ENCODE data around the gene ADAM12.
A peak's percentile ranks its signal among the peaks of the same experiment; 100 is the strongest.

Gene ADAM12

GRCh38 chr10:126230587-126230986 lies 157.7 kb downstream of the ADAM12 start:
- no peak overlapping the region for H3K4me3 ChIP-seq (ENCODE audit: low read depth, low read length)
- ChIA-PET POLR2A (no interaction called here), CTCF (no interaction called here)
- H3K27ac ChIP-seq (ENCODE audit: extremely low read depth, low read depth, low read length): no peak overlapping the region
- no peaks in the 10 kb centered on the region for H3K9me3 ChIP-seq (ENCODE audit: control insufficient read depth, insufficient read depth, low read depth, low read length)
- TF ChIP-seq ATF2 (tag by site-specific recombination; IDR thresholded peaks at IDR 0.05; ENCODE audit: low read depth): peak; percentile 26; the same call in 1 of the 2 replicates
- no peak for TF ChIP-seq ZFP41 (tag by site-specific recombination; IDR thresholded peaks at IDR 0.05; ENCODE audit: borderline replicate concordance)
- no peaks in the 10 kb centered on the region for H3K36me3 ChIP-seq (ENCODE audit: control insufficient read depth in 2 of 2, insufficient read depth in 1 of 2, low read length in 2 of 2)
- peaks cover 15% of the 10 kb centered on the region for H3K4me1 ChIP-seq (ENCODE audit: control insufficient read depth, insufficient read depth, low read length)

GRCh38 chr10:126229686-126230085 lies 158.6 kb downstream of the ADAM12 start:
- no peak overlapping the region for H3K4me3 ChIP-seq (ENCODE audit: low read depth, low read length)
- H3K36me3 ChIP-seq (ENCODE audit: control insufficient read depth in 2 of 2, insufficient read depth in 1 of 2, low read length in 2 of 2): no peaks in the 10 kb centered on the region
- TF ChIP-seq SCRT1 (tag by site-specific recombination; IDR thresholded peaks at IDR 0.05; ENCODE audit: borderline replicate concordance) (no peak), ZNF138 (tag by site-specific recombination; IDR thresholded peaks at IDR 0.05; ENCODE audit: borderline replicate concordance) (no peak), ATF2 (tag by site-specific recombination; IDR thresholded peaks at IDR 0.05; ENCODE audit: low read depth) (no peak), HOXD13 (CRISPR knock-in tag; IDR thresholded peaks at IDR 0.05; ENCODE audit: borderline replicate concordance) (no peak), ZNF26 (tag by site-specific recombination; IDR thresholded peaks at IDR 0.05) (no peak), ZNF423 (tag by site-specific recombination; IDR thresholded peaks at IDR 0.05) (no peak), KLF9 (tag by site-specific recombination; IDR thresholded peaks at IDR 0.05; ENCODE audit: low read depth) (no peak), GLIS2 (tag by site-specific recombination; IDR thresholded peaks at IDR 0.05) (no peak), ZNF768 (tag by site-specific recombination; IDR thresholded peaks at IDR 0.05) (no peak), ZNF580 (tag by site-specific recombination; IDR thresholded peaks at IDR 0.05) (no peak), ZNF518A (tag by site-specific recombination; conservative IDR thresholded peaks at IDR 0.05; ENCODE audit: low read depth) (no peak), ZNF501 (tag by site-specific recombination; IDR thresholded peaks at IDR 0.05) (no peak), ZSCAN16 (tag by site-specific recombination; IDR thresholded peaks at IDR 0.05) (no peak)
- no peaks in the 10 kb centered on the region for H3K9me3 ChIP-seq (ENCODE audit: control insufficient read depth, insufficient read depth, low read depth, low read length)
- no peak overlapping the region for H3K27ac ChIP-seq (ENCODE audit: extremely low read depth, low read depth, low read length)
- CTCF ChIA-PET: no interaction called here
- POLR2A ChIA-PET: no interaction called here
- H3K4me1 ChIP-seq (ENCODE audit: control insufficient read depth, insufficient read depth, low read length): peaks cover 13% of the 10 kb centered on the region
